ENCODE results near the gene RAPGEF2.
"Not testable (repeated sequence)": the region's sequence is repeated elsewhere in the genome, so short reads cannot be mapped to it uniquely, and the experiment has no call there.

RAPGEF2 gene

GRCh38 chr4:159293811-159294515 lies 191.1 kb downstream of the RAPGEF2 start:
- DNase-seq (ENCODE audit: insufficient read length, low spot score) (no peak), FAIRE-seq (no peak)

- DNase-seq (ENCODE audit: insufficient read length, low spot score) (no peak), FAIRE-seq (no peak)
Observed at GRCh38 chr4:159296061-159296460, 193.2 kb downstream of the RAPGEF2 start.

GRCh38 chr4:159297091-159297490 lies 194.2 kb downstream of the RAPGEF2 start:
- FAIRE-seq: no peak

GRCh38 chr4:159298502-159298901 lies 195.6 kb downstream of the RAPGEF2 start:
- no peak for FAIRE-seq

More at GRCh38 chr4:159297091-159297490, 194.2 kb downstream of the RAPGEF2 start:
- no peak for DNase-seq (ENCODE audit: insufficient read length, low spot score)

GRCh38 chr4:159303435-159303834 lies 200.6 kb downstream of the RAPGEF2 start:
- DNase-seq (ENCODE audit: insufficient read length, low spot score) (no peak), FAIRE-seq (no peak)

More at GRCh38 chr4:159298502-159298901, 195.6 kb downstream of the RAPGEF2 start:
- no peak for DNase-seq (ENCODE audit: insufficient read length, low spot score)

- no peak for DNase-seq (ENCODE audit: insufficient read length, low spot score)
- no peak for FAIRE-seq
Observed at GRCh38 chr4:159305129-159305528, 202.2 kb downstream of the RAPGEF2 start.

- FAIRE-seq (peak; percentile 83), DNase-seq (ENCODE audit: insufficient read length, low spot score) (no peak)
Observed at GRCh38 chr4:159307929-159308328, 205.1 kb downstream of the RAPGEF2 start.

GRCh38 chr4:159308566-159309340 lies 205.9 kb downstream of the RAPGEF2 start:
- FAIRE-seq (no peak), DNase-seq (ENCODE audit: insufficient read length, low spot score) (no peak)

GRCh38 chr4:159312236-159312635 lies 209.4 kb downstream of the RAPGEF2 start:
- no peak for FAIRE-seq

GRCh38 chr4:159315879-159316278 lies 213.0 kb downstream of the RAPGEF2 start:
- not testable (repeated sequence) for FAIRE-seq; DNase-seq (ENCODE audit: insufficient read length, low spot score)

More at GRCh38 chr4:159312236-159312635, 209.4 kb downstream of the RAPGEF2 start:
- DNase-seq (ENCODE audit: insufficient read length, low spot score): no peak

GRCh38 chr4:159317203-159317602 lies 214.3 kb downstream of the RAPGEF2 start:
- no peak for DNase-seq (ENCODE audit: insufficient read length, low spot score)
- FAIRE-seq: no peak

- DNase-seq (ENCODE audit: insufficient read length, low spot score) (no peak), FAIRE-seq (no peak)
Observed at GRCh38 chr4:159319027-159319426, 216.1 kb downstream of the RAPGEF2 start.

GRCh38 chr4:159326480-159326879 lies 223.6 kb downstream of the RAPGEF2 start:
- FAIRE-seq (no peak), DNase-seq (ENCODE audit: insufficient read length, low spot score) (no peak)

GRCh38 chr4:159328766-159329165 lies 225.9 kb downstream of the RAPGEF2 start:
- FAIRE-seq (no peak), DNase-seq (ENCODE audit: insufficient read length, low spot score) (no peak)

- FAIRE-seq: no peak
- DNase-seq (ENCODE audit: insufficient read length, low spot score): no peak
Observed at GRCh38 chr4:159334461-159334860, 231.6 kb downstream of the RAPGEF2 start.

- DNase-seq (ENCODE audit: insufficient read length, low spot score) (no peak), FAIRE-seq (no peak)
Observed at GRCh38 chr4:159337041-159337440, 234.2 kb downstream of the RAPGEF2 start.

GRCh38 chr4:159341522-159341921 lies 238.6 kb downstream of the RAPGEF2 start:
- DNase-seq (ENCODE audit: insufficient read length, low spot score): peak; percentile 14

GRCh38 chr4:159342374-159342773 lies 239.5 kb downstream of the RAPGEF2 start:
- no peak for FAIRE-seq
- DNase-seq (ENCODE audit: insufficient read length, low spot score): no peak

More at GRCh38 chr4:159341522-159341921, 238.6 kb downstream of the RAPGEF2 start:
- peak; percentile 23 for FAIRE-seq

- no peak for DNase-seq (ENCODE audit: insufficient read length, low spot score)
- no peak for FAIRE-seq
Observed at GRCh38 chr4:159343116-159343515, 240.2 kb downstream of the RAPGEF2 start.

- FAIRE-seq: no peak
- DNase-seq (ENCODE audit: insufficient read length, low spot score): no peak
Observed at GRCh38 chr4:159344877-159345276, 242.0 kb downstream of the RAPGEF2 start.

- no peak for FAIRE-seq
- no peak for DNase-seq (ENCODE audit: insufficient read length, low spot score)
Observed at GRCh38 chr4:159346681-159347080, 243.8 kb downstream of the RAPGEF2 start.

- no peak for FAIRE-seq
- no peak for DNase-seq (ENCODE audit: insufficient read length, low spot score)
Observed at GRCh38 chr4:159347813-159348212, 244.9 kb downstream of the RAPGEF2 start.
